ENCODE results near the gene CEP20.
"Not testable (repeated sequence)": the region's sequence is repeated elsewhere in the genome, so short reads cannot be mapped to it uniquely, and the experiment has no call there.

The CEP20 gene

GRCh38 chr16:15856901-15857698 lies 31.3 kb downstream of the CEP20 start, which contains the start of gene MYH11:
TSS of gene MYH11 (minus strand) at chr16:15857028. CDS start at chr16:15838252, 18,776 bp downstream.
- DNase-seq: no peak

GRCh38 chr16:15856182-15856581 lies 32.2 kb downstream of the CEP20 start:
- no peak for DNase-seq

- DNase-seq: no peak
These were observed 32.7 kb downstream of the CEP20 start for GRCh38 chr16:15855704-15856003.

- DNase-seq: no peak
These were observed 33.3 kb downstream of the CEP20 start for GRCh38 chr16:15854906-15855703.

GRCh38 chr16:15854061-15854460 lies 34.3 kb downstream of the CEP20 start:
- DNase-seq: no peak

GRCh38 chr16:15853021-15853420 lies 35.4 kb downstream of the CEP20 start:
- no peak for DNase-seq

GRCh38 chr16:15850555-15850954 lies 37.8 kb downstream of the CEP20 start:
- not testable (repeated sequence) for DNase-seq

- DNase-seq: no peak
These were observed 39.0 kb downstream of the CEP20 start for GRCh38 chr16:15849209-15849981.

GRCh38 chr16:15847611-15848175 lies 40.7 kb downstream of the CEP20 start:
- DNase-seq: no peak

GRCh38 chr16:15846510-15846909 lies 41.9 kb downstream of the CEP20 start:
- no peak for DNase-seq

GRCh38 chr16:15843635-15844279 lies 44.6 kb downstream of the CEP20 start:
- DNase-seq: no peak

- not testable (repeated sequence) for DNase-seq
These were observed 49.2 kb downstream of the CEP20 start for GRCh38 chr16:15839204-15839603.

- DNase-seq: no peak
These were observed 50.6 kb downstream of the CEP20 start for GRCh38 chr16:15837761-15838160.

- DNase-seq: no peak
These were observed 51.3 kb downstream of the CEP20 start for GRCh38 chr16:15836965-15837611.

GRCh38 chr16:15836074-15836473 lies 52.3 kb downstream of the CEP20 start:
- DNase-seq: no peak

GRCh38 chr16:15835136-15835878 lies 53.1 kb downstream of the CEP20 start:
- DNase-seq: no peak

- no peak for DNase-seq
These were observed 53.9 kb downstream of the CEP20 start for GRCh38 chr16:15834502-15834901.

- DNase-seq: no peak
These were observed 54.9 kb downstream of the CEP20 start for GRCh38 chr16:15833541-15833940.

GRCh38 chr16:15832241-15832640 lies 56.2 kb downstream of the CEP20 start:
- no peak for DNase-seq

- no peak for DNase-seq
These were observed 57.5 kb downstream of the CEP20 start for GRCh38 chr16:15830832-15831451.

GRCh38 chr16:15829460-15829859 lies 58.9 kb downstream of the CEP20 start:
- no peak for DNase-seq
